Measurements from ENCODE around the gene BDH1. TPM values are rescaled to one million over a fixed set of nuclear protein-coding genes. Genes with fewer than 3 reads are reported as not detected.
A peak's percentile ranks its signal among the peaks of the same experiment; 100 is the strongest.
"Not testable (repeated sequence)": the region's sequence is repeated elsewhere in the genome, so short reads cannot be mapped to it uniquely, and the experiment has no call there.

Gene BDH1, protein sequence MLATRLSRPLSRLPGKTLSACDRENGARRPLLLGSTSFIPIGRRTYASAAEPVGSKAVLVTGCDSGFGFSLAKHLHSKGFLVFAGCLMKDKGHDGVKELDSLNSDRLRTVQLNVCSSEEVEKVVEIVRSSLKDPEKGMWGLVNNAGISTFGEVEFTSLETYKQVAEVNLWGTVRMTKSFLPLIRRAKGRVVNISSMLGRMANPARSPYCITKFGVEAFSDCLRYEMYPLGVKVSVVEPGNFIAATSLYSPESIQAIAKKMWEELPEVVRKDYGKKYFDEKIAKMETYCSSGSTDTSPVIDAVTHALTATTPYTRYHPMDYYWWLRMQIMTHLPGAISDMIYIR
- 10 to 100 TPM in 1 of 4 donors, 1 to 10 TPM in 3; 2.3 to 16.8 (median 5.4) TPM for total RNA-seq
- 100 to 1,000 TPM in 2 of 3 donors, 10 to 100 TPM in 1; 81.1 to 138 (median 102) TPM for polyA plus RNA-seq

DNA sequence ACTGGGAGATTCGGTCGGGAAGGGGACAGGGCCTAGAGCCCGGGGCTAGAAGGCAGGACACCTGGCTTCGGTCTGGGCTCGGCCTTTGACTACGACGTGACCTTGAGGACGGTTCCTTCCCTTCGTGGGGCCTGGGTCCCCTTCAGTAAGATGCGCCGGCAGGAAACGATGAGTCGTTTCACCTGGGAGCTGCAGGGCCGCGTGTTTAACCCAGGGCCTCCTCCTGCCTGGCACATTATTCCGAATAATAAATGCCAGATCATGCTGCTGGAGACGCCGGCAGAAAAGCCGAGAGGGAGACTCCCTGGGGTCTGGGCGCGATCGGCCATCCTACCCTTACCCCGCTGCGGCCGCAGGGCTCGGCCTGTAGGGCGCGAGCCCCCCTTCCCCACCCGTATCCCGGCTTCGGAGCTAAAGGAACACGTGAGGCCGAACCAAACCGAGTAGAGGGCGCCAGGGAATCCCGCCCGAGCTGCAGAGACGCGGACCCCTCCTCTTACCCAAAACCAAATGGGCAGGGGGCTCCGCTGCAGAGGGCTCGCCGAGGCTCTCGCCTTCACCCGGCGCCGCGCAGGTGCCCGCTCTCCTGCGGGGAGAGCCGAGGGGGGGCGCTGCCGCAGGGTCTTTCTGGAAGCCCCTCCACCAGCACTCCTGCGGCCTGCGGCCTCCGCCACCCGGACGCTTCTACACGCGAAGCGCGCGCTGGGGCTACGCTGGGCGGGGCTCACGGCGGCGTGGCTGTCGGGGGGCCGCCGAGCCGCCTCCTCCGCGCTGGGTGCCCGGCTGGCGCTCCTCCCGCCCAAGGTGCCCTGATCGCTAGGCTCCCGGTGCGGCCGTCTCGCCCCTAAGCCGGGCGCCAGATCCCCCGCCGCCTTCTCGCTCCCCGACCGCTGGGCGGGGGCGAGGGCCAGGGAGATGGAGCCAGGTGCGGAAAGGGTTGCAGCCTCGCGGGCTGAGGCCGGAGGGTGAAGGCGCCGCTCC lies at the start of gene BDH1:
Gene BDH1 (minus strand): TSS at position 688 of the 981 bp plus-strand sequence. CDS start 9,525 bp downstream, outside the sequence.
- H3K36me3 ChIP-seq: no peaks in the 10 kb centered on the region
- H3K9me3 ChIP-seq: no peaks in the 10 kb centered on the region
- DNase-seq: no peak
- TF ChIP-seq, protein P1, sequence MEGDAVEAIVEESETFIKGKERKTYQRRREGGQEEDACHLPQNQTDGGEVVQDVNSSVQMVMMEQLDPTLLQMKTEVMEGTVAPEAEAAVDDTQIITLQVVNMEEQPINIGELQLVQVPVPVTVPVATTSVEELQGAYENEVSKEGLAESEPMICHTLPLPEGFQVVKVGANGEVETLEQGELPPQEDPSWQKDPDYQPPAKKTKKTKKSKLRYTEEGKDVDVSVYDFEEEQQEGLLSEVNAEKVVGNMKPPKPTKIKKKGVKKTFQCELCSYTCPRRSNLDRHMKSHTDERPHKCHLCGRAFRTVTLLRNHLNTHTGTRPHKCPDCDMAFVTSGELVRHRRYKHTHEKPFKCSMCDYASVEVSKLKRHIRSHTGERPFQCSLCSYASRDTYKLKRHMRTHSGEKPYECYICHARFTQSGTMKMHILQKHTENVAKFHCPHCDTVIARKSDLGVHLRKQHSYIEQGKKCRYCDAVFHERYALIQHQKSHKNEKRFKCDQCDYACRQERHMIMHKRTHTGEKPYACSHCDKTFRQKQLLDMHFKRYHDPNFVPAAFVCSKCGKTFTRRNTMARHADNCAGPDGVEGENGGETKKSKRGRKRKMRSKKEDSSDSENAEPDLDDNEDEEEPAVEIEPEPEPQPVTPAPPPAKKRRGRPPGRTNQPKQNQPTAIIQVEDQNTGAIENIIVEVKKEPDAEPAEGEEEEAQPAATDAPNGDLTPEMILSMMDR (IDR thresholded peaks at IDR 0.05): no peak
- TF ChIP-seq EP300 (IDR thresholded peaks at IDR 0.05): no peak
- no peak for TF ChIP-seq POLR2A (IDR thresholded peaks at IDR 0.05)
- TF ChIP-seq POLR2AphosphoS5 (IDR thresholded peaks at IDR 0.05): no peak
- H3K27me3 ChIP-seq: peaks cover 0 to 38% (median 0%) of the 10 kb centered on the region in 3 donors
- peak within 1 kb of the TSS; percentile 65 to 84 (median 70) for H3K4me3 ChIP-seq
- 0 to 1% methylated on average over 96 of the region's 96 CpGs for WGBS, 2 donors
- intact Hi-C loops (cut with DNase I): no loop called here
- peaks cover 0 to 21% (median 19%) of the 10 kb centered on the region in 4 donors for H3K4me1 ChIP-seq
- H3K27ac ChIP-seq: peak within 1 kb of the TSS; percentile 84 to 97 (median 94)

DNA sequence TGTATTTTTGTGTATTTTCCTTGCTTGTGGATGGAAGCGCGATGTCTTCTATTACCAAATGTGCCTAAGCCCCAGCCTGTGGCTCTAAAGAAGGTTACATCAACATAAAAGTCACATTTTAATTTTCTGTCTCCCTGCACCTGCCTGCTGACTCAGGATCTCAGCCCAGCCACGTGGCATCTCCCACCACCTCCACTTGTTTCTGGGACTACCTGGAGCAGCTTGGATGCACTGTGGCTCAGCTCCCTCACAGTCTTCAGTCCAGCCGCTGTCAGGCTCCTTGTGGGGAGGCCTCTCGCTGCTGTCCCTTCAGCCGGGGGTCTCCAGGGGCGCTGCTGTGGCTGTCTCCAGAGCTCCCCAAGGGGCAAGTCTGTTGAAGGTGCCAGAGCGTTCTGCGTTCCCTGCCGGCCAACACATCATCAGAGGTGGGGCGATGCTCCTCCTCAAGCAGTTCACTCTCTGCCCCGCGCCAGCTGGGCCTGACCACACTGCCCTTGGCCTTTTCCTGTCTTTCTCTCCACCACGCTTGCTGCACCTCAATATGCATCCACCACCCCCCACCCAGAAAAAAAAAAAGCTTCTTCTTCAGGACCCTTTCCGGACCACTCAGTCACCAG lies 47.7 kb upstream of the BDH1 start:
- WGBS, 2 donors: 95 to 96% methylated on average over 15 of the region's 15 CpGs
- Histone ChIP-seq H3K27me3 (no peaks in the 10 kb centered on the region), H3K9me3 (no peaks in the 10 kb centered on the region), H3K36me3 (peaks cover 0 to 48% (median 19%) of the 10 kb centered on the region in 4 donors), H3K4me1 (peaks cover 0 to 10% (median 4%) of the 10 kb centered on the region in 4 donors), H3K4me3 (no peak overlapping the region), H3K27ac (no peak overlapping the region)
- no peak for DNase-seq
- TF ChIP-seq, protein P1 (IDR thresholded peaks at IDR 0.05): no peak
- no peak for TF ChIP-seq POLR2AphosphoS5 (IDR thresholded peaks at IDR 0.05)
- no peak for TF ChIP-seq EP300 (IDR thresholded peaks at IDR 0.05)
- no peak for TF ChIP-seq POLR2A (IDR thresholded peaks at IDR 0.05)
- intact Hi-C loops (cut with DNase I): no loop called here

DNA sequence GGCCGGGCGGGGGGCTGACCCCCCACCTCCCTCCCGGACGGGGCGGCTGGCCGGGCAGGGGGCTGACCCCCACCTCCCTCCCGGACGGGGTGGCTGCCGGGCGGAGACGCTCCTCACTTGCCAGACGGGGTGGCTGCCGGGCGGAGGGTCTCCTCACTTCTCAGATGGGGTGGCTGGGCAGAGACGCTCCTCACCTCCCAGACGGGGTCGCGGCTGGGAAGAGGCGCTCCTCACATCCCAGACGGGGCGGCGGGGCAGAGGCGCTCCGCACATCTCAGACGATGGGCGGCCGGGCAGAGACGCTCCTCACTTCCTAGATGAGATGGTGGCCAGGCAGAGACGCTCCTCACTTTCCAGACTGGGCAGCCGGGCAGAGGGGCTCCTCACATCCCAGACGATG lies 46.6 kb upstream of the BDH1 start:
- DNase-seq; intact Hi-C loops (cut with DNase I); H3K27ac ChIP-seq; H3K4me1 ChIP-seq; H3K27me3 ChIP-seq; H3K4me3 ChIP-seq; H3K9me3 ChIP-seq: not testable (repeated sequence)
- peaks cover 0 to 37% (median 10%) of the 10 kb centered on the region in 4 donors for H3K36me3 ChIP-seq
- WGBS, 2 donors: 96% methylated on average over 31 of the region's 31 CpGs

DNA sequence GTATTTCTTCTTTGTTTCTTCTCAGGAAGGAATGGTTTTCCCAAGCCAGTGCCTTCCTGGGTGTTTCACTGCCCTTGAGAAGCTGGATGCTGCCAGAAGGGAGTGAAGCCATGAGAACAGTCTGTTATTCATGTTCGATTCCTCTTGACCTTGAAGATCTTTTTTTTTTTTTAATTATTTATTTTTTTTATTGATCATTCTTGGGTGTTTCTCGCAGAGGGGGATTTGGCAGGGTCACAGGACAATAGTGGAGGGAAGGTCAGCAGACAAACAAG lies 45.7 kb upstream of the BDH1 start:
- WGBS, 2 donors: 65 to 82% methylated on average over 2 of the region's 2 CpGs
- H3K9me3 ChIP-seq; DNase-seq; intact Hi-C loops (cut with DNase I); H3K27me3 ChIP-seq; H3K4me3 ChIP-seq; H3K4me1 ChIP-seq: not testable (repeated sequence)
- H3K36me3 ChIP-seq: peaks cover 0 to 28% (median 2%) of the 10 kb centered on the region in 4 donors
- H3K27ac ChIP-seq: peak overlapping the region in 1 of 4 donors; percentile 30

DNA sequence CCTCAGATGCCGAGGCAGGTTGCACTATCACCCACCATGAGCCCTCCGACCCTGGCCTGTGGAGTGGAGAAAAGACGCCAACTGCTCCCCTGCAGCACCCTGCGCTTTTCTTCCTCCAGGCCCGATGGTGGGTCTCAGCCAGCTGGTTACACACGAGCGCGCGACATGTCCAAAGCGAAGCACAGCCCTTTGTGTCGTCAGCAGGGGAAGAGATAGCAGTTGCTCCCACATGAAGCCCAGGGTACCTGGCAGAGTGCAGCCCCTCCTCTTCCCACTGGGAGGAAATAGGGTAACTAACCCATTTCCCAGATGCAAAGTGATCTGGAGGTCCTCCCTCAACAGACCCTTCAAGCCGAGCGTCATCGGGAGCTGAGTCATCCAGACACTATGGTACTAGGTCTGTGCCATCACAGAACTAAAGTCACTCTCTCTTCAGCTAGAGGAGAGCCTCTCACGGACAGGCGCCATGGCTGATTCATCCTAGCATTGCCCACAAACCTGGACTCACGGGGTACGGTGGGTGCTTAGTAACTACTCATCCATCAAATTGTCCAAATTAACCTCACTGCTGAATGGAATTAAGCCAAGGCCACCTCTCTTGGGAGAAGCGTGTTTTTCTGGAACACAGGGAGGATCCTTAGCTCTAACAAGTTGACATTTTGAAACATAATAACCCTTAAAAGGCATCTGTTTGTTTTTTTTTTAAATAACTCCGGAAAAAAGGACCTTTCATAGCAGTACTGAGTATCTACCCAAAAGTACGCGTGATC lies 45.2 kb upstream of the BDH1 start:
- TF ChIP-seq POLR2A (IDR thresholded peaks at IDR 0.05) (no peak), POLR2AphosphoS5 (IDR thresholded peaks at IDR 0.05) (no peak), EP300 (IDR thresholded peaks at IDR 0.05) (no peak)
- TF ChIP-seq, protein P1 (IDR thresholded peaks at IDR 0.05): no peak
- no peak for DNase-seq
- H3K36me3 ChIP-seq: peaks cover 0 to 23% (median 0%) of the 10 kb centered on the region in 4 donors

More for the DNA sequence above, 45.2 kb upstream of the BDH1 start:
- Histone ChIP-seq H3K4me1 (peaks cover 0 to 10% (median 4%) of the 10 kb centered on the region in 4 donors), H3K4me3 (no peak overlapping the region), H3K27ac (peak overlapping the region in 1 of 4 donors; percentile 30), H3K27me3 (no peaks in the 10 kb centered on the region), H3K9me3 (no peaks in the 10 kb centered on the region)
- 93 to 94% methylated on average over 22 of the region's 22 CpGs for WGBS, 2 donors
- intact Hi-C loops (cut with DNase I): no loop called here
